Kidney (tissue), 14 donors: ENCODE measurements around the gene FOLR2. TPM values are rescaled to one million over a fixed set of nuclear protein-coding genes. Genes with fewer than 3 reads are reported as not detected.

Experiments used
- DNase-seq, 5 donors: peaks; one replicate each; pipeline ENCODE4 v3.0.0-alpha.2; 2013 to 2020
- FAIRE-seq: peaks from 2 replicates; lab custom pipeline; 2012; peaks lifted over from hg19 to GRCh38; lab: Jason Lieb, UNC
- H3K27ac ChIP-seq, 2 donors: one replicate each; pipeline ENCODE4 v1.7.0; 2013; ENCODE audit warnings: low read depth in 2 of 2, low read length in 2 of 2, inconsistent platforms in 1 of 2
- H3K27me3 ChIP-seq: one replicate; pipeline ENCODE4 v1.7.1; 2013; ENCODE audit warnings: low read length, inconsistent platforms; ENCODE audit not compliant: control insufficient read depth, insufficient read depth
- H3K36me3 ChIP-seq, 3 donors: one replicate each; pipeline versions ENCODE4 v1.7.0 to v1.7.1; 2013; ENCODE audit warnings: low read length in 3 of 3, control low read depth in 1 of 3, inconsistent platforms in 1 of 3; ENCODE audit not compliant: insufficient read depth in 3 of 3, control insufficient read depth in 2 of 3
- H3K4me1 ChIP-seq, 3 donors: one replicate each; pipeline versions ENCODE4 v1.7.0 to v1.7.1; 2013; ENCODE audit warnings: low read length in 3 of 3, inconsistent platforms in 1 of 3, low read depth in 1 of 3; ENCODE audit not compliant: control insufficient read depth in 2 of 3, insufficient read depth in 2 of 3
- H3K4me3 ChIP-seq, 3 donors: one replicate each; pipeline versions ENCODE4 v1.7.0 to v1.8.1; 2013; ENCODE audit warnings: low read length in 3 of 3, control low read depth in 1 of 3, inconsistent platforms in 1 of 3
- H3K9ac ChIP-seq, 3 donors: one replicate each; pipeline versions ENCODE4 v1.7.0 to v1.7.1; 2013; ENCODE audit warnings: low read length in 3 of 3, control low read depth in 1 of 3, inconsistent platforms in 1 of 3
- H3K9me3 ChIP-seq, 3 donors: one replicate each; pipeline versions ENCODE4 v1.7.0 to v1.7.1; 2013; ENCODE audit warnings: low read length in 3 of 3, control low read depth in 1 of 3, inconsistent platforms in 1 of 3; ENCODE audit not compliant: control insufficient read depth in 2 of 3, insufficient read depth in 1 of 3
- CTCF ChIP-seq: IDR thresholded peaks from 3 replicates; pipeline ENCODE4 v1.5.1; 2012; ENCODE audit warnings: mild to moderate bottlenecking, moderate library complexity, borderline replicate concordance; ENCODE audit not compliant: insufficient read depth; ENCODE audit errors: extremely low read depth
- intact Hi-C: fragments of 100-400 bp; cut with DNase I; formaldehyde crosslinking; loops from one replicate; pipeline ENCODE4 v1.11.1; 2022
- polyA plus RNA-seq: library from polyadenylated mRNA; stranded (reverse); fragments of 350-450 nt; fragmentation: Illumina TruSeq; extraction: RNeasy Lipid Tissue Mini Kit (QIAGEN cat#74804); gene quantifications from one replicate; pipeline ENCODE4 v1.2.3, GENCODE V29; 2014; ENCODE audit warnings: low read depth, low replicate concordance; ENCODE audit not compliant: insufficient read depth
- total RNA-seq: library from RNA; stranded (reverse); fragmentation: NEBNext Ultra II Directional; extraction: Animal tissue kit (Norgen Biotek cat#: 25700); gene quantifications from one replicate; pipeline ENCODE4 v1.2.1, GENCODE V29; 2021
- donor health status: control.
- donor health status: control.
- donor health status: control.
- donor health status: control.
- donor health status: control.
- donor health status: DM: yes; HTN: yes; CAD: no.
- donor health status: Normal renal cell carcinoma (clear cell type).

The FOLR2 gene
- total and polyA plus RNA-seq, 2 donors from 2014 or later = 16.8 to 31.9 TPM

DNA sequence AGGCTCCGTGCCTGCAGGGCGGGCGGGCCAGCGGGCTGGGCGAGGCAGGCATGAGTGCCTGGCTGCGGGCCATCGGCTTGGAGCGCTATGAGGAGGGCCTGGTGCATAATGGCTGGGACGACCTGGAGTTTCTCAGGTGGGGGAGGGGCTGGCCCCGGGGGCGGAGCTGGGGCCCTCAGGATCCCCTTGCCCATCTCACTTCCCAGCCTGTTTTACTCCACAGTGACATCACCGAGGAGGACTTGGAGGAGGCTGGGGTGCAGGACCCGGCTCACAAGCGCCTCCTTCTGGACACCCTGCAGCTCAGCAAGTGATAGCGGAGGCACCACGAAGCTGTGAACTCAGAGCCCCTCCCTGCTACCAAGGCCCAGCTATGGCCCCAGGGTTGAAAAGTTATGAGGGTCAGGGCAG, 21.5 kb downstream of the FOLR2 start:
- DNase-seq (peak in 4 of 5 donors; percentile 73 to 91 (median 78)), FAIRE-seq (no peak)
- TF ChIP-seq CTCF = peak; percentile 49
- Histone ChIP-seq H3K4me3 (no peak overlapping the region), H3K36me3 (peaks cover 4 to 35% (median 20%) of the 10 kb centered on the region in 3 donors), H3K4me1 (peaks cover 0 to 15% (median 4%) of the 10 kb centered on the region in 3 donors), H3K27me3 (peaks cover 18% of the 10 kb centered on the region), H3K27ac (no peak overlapping the region), H3K9ac (no peak overlapping the region), H3K9me3 (no peaks in the 10 kb centered on the region)
- intact Hi-C loops = no loop called here

- FAIRE-seq = no peak
- no peaks in the 10 kb centered on the region for H3K9me3 ChIP-seq
- TF ChIP-seq CTCF = no peak
- H3K4me1 ChIP-seq = peaks cover 0 to 15% (median 4%) of the 10 kb centered on the region in 3 donors
- no peak overlapping the region for H3K4me3 ChIP-seq
- no peak overlapping the region for H3K9ac ChIP-seq
- intact Hi-C loops = no loop called here
- peaks cover 22% of the 10 kb centered on the region for H3K27me3 ChIP-seq
- no peak overlapping the region for H3K27ac ChIP-seq
- H3K36me3 ChIP-seq = peaks cover 2 to 29% (median 17%) of the 10 kb centered on the region in 3 donors
- DNase-seq = peak in 2 of 5 donors; percentile 24 to 76
Observed at GRCh38 chr11:72238492-72239312, 22.1 kb downstream of the FOLR2 start.

- TF ChIP-seq CTCF = no peak
- Histone ChIP-seq H3K4me1 (peaks cover 0 to 15% (median 4%) of the 10 kb centered on the region in 3 donors), H3K27ac (no peak overlapping the region), H3K36me3 (peaks cover 0 to 23% (median 11%) of the 10 kb centered on the region in 3 donors), H3K4me3 (no peak overlapping the region), H3K9ac (peak overlapping the region in 1 of 3 donors; percentile 19), H3K9me3 (no peaks in the 10 kb centered on the region), H3K27me3 (peaks cover 22% of the 10 kb centered on the region)
- DNase-seq = peak in 4 of 5 donors; percentile 45 to 91 (median 66)
- intact Hi-C loops = no loop called here
- no peak for FAIRE-seq
Observed at GRCh38 chr11:72239313-72239848, 22.8 kb downstream of the FOLR2 start.
